Nephron (organoid): Measurements from ENCODE around the gene OR2T27.

Experiments
- H3K27ac Mint-ChIP-seq, 3 experiments: 2 replicates each; pipeline ENCODE4 v1.8.0; 2020; ENCODE audit warnings: mixed read lengths in 3 of 3, mild to moderate bottlenecking in 2 of 3, moderate library complexity in 1 of 3
- H3K27me3 Mint-ChIP-seq: 2 replicates; pipeline ENCODE4 v1.8.0; 2021; ENCODE audit warnings: low read depth, mild to moderate bottlenecking, moderate library complexity, mixed read lengths
- H3K36me3 Mint-ChIP-seq: 2 replicates; pipeline ENCODE4 v1.8.0; 2020; ENCODE audit warnings: low read depth, mixed read lengths
- H3K4me1 Mint-ChIP-seq: 2 replicates; pipeline ENCODE4 v1.8.0; 2020; ENCODE audit warnings: mixed read lengths
- H3K4me3 Mint-ChIP-seq, 3 experiments: 2 replicates each; pipeline ENCODE4 v1.8.0; 2020; ENCODE audit warnings: mild to moderate bottlenecking in 3 of 3, mixed read lengths in 3 of 3, moderate library complexity in 2 of 3
- H3K9me3 Mint-ChIP-seq: 2 replicates; pipeline ENCODE4 v1.8.0; 2020; ENCODE audit warnings: mixed read lengths
- CTCF ChIP-seq, 3 experiments: fragments of 200-600 bp; sonication (generic); IDR thresholded peaks; one replicate each; pipeline ENCODE4 v1.5.0; 2021; ENCODE audit warnings: antibody characterized with exemption in 3 of 3; ENCODE audit not compliant: unreplicated experiment in 3 of 3

OR2T27 gene

GRCh38 chr1:248625166-248625565, 30.2 kb downstream of the OR2T27 start:
- Mint-ChIP-seq H3K27me3 (no peaks in the 10 kb centered on the region), H3K27ac (no peak overlapping the region), H3K9me3 (peaks cover 13% of the 10 kb centered on the region), H3K4me1 (no peaks in the 10 kb centered on the region), H3K36me3 (no peaks in the 10 kb centered on the region), H3K4me3 (no peak overlapping the region)
- TF ChIP-seq CTCF (IDR thresholded peaks at IDR 0.05; ENCODE audit: unreplicated experiment in 3 of 3) = no peak

- no peaks in the 10 kb centered on the region for H3K4me1 Mint-ChIP-seq
- no peak overlapping the region for H3K27ac Mint-ChIP-seq
- H3K36me3 Mint-ChIP-seq = no peaks in the 10 kb centered on the region
- no peak overlapping the region for H3K4me3 Mint-ChIP-seq
- peak; percentile 30 to 33 (median 32) for TF ChIP-seq CTCF (IDR thresholded peaks at IDR 0.05; ENCODE audit: unreplicated experiment in 3 of 3)
- H3K9me3 Mint-ChIP-seq = peaks cover 7% of the 10 kb centered on the region
- H3K27me3 Mint-ChIP-seq = no peaks in the 10 kb centered on the region
Measured at GRCh38 chr1:248622570-248623001, 32.7 kb downstream of the OR2T27 start.

GRCh38 chr1:248621770-248622169, 33.6 kb downstream of the OR2T27 start:
- Mint-ChIP-seq H3K4me1 (no peaks in the 10 kb centered on the region), H3K36me3 (no peaks in the 10 kb centered on the region), H3K4me3 (no peak overlapping the region), H3K27ac (no peak overlapping the region), H3K9me3 (peaks cover 7% of the 10 kb centered on the region), H3K27me3 (no peaks in the 10 kb centered on the region)
- TF ChIP-seq CTCF (IDR thresholded peaks at IDR 0.05; ENCODE audit: unreplicated experiment in 3 of 3) = no peak

DNA sequence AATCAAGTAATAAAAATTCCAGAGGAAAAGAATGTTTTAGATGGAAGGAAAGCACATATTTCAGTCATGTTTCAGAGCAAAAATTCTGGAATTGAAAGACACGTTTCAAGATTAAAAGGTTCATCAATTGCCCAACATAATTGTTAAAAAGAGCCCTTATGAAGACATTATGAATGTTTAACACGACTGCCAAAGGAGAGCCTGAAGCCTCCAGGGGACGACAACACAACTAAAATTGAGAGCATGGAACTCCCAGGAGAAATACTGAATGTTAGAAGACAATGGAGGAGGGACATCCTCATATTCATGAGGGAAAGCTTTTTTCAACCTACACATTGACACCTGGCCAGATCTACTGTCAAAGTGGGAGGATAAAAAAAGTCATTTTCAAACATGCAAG, 36.5 kb downstream of the OR2T27 start:
- Mint-ChIP-seq H3K4me3 (no peak overlapping the region), H3K27me3 (no peaks in the 10 kb centered on the region), H3K9me3 (peaks cover 27% of the 10 kb centered on the region), H3K36me3 (no peaks in the 10 kb centered on the region), H3K4me1 (no peaks in the 10 kb centered on the region), H3K27ac (no peak overlapping the region)
- TF ChIP-seq CTCF (IDR thresholded peaks at IDR 0.05; ENCODE audit: unreplicated experiment in 3 of 3) = peak in 2 of 3 experiments; percentile 15 to 29

DNA sequence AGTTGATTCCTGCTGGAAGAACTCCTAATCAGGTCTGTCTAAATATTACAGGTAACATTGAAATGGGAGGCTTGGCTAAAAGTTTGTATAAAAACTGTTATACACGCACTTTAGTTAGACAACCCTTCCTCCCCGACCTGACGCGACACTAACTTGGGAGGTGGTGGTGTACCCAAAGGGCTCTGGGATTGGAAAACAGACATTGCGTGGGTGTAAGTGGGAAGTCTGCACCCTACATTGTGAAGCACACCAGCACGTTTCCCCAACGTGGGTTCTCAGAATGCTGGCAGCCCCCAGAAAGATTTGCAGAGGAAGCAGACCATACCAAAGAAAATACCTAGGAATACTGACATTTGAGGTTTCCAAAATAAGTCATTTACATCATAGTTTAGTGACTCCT, 37.2 kb downstream of the OR2T27 start:
- no peaks in the 10 kb centered on the region for H3K4me1 Mint-ChIP-seq
- H3K27ac Mint-ChIP-seq = no peak overlapping the region
- H3K36me3 Mint-ChIP-seq = no peaks in the 10 kb centered on the region
- TF ChIP-seq CTCF (IDR thresholded peaks at IDR 0.05; ENCODE audit: unreplicated experiment in 3 of 3) = no peak
- no peak overlapping the region for H3K4me3 Mint-ChIP-seq
- H3K27me3 Mint-ChIP-seq = no peaks in the 10 kb centered on the region
- peaks cover 27% of the 10 kb centered on the region for H3K9me3 Mint-ChIP-seq

DNA sequence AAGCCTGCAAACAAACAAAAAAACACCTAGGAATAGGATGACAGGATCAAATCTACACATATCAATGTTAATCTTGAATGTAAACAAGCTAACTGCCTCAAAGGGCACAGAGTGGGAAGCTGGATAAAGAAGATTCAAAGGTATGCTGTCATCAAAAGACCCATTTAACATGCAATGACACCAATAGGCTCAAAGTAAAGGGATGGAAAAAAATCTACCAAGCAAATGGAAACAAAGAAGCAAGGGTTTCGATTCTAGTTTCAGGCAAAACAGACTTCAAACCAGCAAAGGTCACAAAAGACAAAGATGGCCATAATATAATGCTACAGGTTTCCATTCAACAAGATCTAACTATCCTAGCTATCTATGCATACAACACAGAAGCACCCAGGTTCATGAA, 41.6 kb downstream of the OR2T27 start:
- Mint-ChIP-seq H3K4me1 (no peaks in the 10 kb centered on the region), H3K36me3 (no peaks in the 10 kb centered on the region), H3K27me3 (no peaks in the 10 kb centered on the region), H3K9me3 (peaks cover 35% of the 10 kb centered on the region), H3K27ac (no peak overlapping the region), H3K4me3 (no peak overlapping the region)
- no peak for TF ChIP-seq CTCF (IDR thresholded peaks at IDR 0.05; ENCODE audit: unreplicated experiment in 3 of 3)
